Muscle layer of colon (tissue), 2 donors: Measurements from ENCODE around the gene MAP4K3.
A peak's percentile ranks its signal among the peaks of the same experiment; 100 is the strongest.

Source experiments
- H3K27ac ChIP-seq: one replicate; pipeline ENCODE4 v1.7.0; 2013; ENCODE audit warnings: low read depth, mild to moderate bottlenecking, low read length, moderate library complexity
- H3K27me3 ChIP-seq, 2 donors: one replicate each; pipeline ENCODE4 v1.7.0; 2013; ENCODE audit warnings: low read length in 2 of 2, mild to moderate bottlenecking in 2 of 2; ENCODE audit not compliant: insufficient read depth in 2 of 2, control insufficient read depth in 1 of 2
- H3K36me3 ChIP-seq: one replicate; pipeline ENCODE4 v1.7.0; 2013; ENCODE audit warnings: mild to moderate bottlenecking, low read length; ENCODE audit not compliant: insufficient read depth
- H3K4me1 ChIP-seq: one replicate; pipeline ENCODE4 v1.7.0; 2013; ENCODE audit warnings: mild to moderate bottlenecking, low read length; ENCODE audit not compliant: insufficient read depth
- H3K4me3 ChIP-seq, 2 donors: one replicate each; pipeline ENCODE4 v1.7.0; 2013; ENCODE audit warnings: low read length in 2 of 2, low read depth in 1 of 2, mild to moderate bottlenecking in 1 of 2, moderate library complexity in 1 of 2
- H3K9ac ChIP-seq: one replicate; pipeline ENCODE4 v1.7.0; 2013; ENCODE audit warnings: low read length
- H3K9me3 ChIP-seq: one replicate; pipeline ENCODE4 v1.7.0; 2013; ENCODE audit warnings: mild to moderate bottlenecking, low read length
- donor health status: abdominal sarcoma.
- donor health status: Adenocarcinoma of cecum.

Gene MAP4K3

DNA sequence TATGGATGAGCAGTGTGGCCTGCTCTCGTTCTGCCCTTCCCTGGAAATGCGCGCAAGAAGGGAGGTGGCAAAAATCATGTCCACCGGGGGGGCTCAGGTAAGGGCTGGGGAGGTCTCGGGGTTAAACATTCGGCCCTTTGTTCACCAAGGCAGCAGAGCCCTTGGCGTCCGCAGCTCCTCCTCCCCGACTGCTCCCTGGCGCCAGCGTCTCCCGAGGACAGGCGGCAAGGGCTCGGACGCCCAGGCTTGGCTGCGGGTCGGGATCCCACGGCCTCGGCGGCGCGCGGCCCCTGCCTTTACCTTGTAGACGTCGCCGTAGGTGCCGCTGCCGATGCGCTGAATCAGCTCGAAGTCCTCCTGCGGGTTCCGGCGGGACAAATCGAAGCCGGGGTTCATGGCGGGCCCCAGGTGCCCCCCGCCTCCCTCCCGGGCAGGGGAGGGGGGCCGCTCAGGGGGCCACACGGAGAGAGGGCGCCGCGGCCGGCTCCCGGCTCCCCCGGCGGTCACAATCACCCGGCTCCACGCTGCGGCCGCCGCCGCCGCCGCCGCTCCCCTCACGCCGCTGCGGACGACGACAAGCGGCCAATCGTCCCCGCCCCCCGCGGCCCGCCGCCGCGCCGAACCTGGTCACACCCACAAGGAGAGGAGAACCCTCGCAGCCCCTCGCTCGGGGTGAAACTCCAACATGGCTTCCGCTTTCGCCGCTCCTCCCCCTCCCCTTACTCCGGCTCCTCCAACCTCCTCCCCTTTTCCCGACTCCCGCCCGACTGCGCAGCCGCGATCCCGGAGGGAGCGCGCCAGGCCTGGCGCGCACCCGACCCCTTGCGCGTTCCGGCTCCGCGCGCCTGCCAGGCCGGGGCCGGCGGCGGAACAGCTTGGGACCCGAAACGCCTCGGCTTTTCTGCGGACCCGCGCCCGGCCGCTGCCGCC lies at the start of gene MAP4K3:
Gene MAP4K3 (minus strand): TSS at position 694 of the 930 bp plus-strand sequence. CDS start 298 bp downstream, at position 396.
- Histone ChIP-seq H3K27me3 (no peaks in the 10 kb centered on the region), H3K36me3 (no peaks in the 10 kb centered on the region), H3K4me1 (peaks cover 49% of the 10 kb centered on the region)

DNA sequence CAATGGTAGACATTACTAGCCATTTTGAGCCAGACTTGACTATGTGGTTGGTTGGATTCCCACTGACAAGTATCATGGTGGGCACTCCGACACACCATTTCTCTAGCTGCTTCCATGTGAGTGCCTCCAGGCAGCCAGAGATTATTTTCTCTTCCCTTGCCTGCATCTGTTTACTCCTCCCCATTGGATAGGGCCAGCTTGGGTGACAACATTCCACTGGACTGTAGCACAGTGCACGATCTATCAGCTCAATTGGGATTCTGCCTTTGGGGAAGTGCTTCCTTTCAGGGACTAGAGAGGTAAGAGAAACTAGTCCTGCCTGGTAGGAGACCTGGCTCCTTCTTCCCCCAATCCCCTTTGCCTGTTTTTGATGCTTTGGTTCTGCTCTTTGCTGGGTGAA lies 49.0 kb upstream of the MAP4K3 start:
- Histone ChIP-seq H3K9me3 (no peaks in the 10 kb centered on the region), H3K4me1 (peaks cover 10% of the 10 kb centered on the region), H3K4me3 (no peak overlapping the region), H3K36me3 (no peaks in the 10 kb centered on the region), H3K27ac (no peak overlapping the region), H3K27me3 (no peaks in the 10 kb centered on the region), H3K9ac (no peak overlapping the region)

More for the DNA sequence above, at the start of gene MAP4K3:
- H3K27ac ChIP-seq = peak within 1 kb of the TSS; percentile 96
- peak within 1 kb of the TSS; percentile 89 for H3K9ac ChIP-seq
- H3K9me3 ChIP-seq = no peaks in the 10 kb centered on the region
- peak within 1 kb of the TSS; percentile 67 to 98 for H3K4me3 ChIP-seq

GRCh38 chr2:39484620-39485495 lies 47.8 kb upstream of the MAP4K3 start:
- H3K4me1 ChIP-seq = peaks cover 10% of the 10 kb centered on the region
- H3K9me3 ChIP-seq = no peaks in the 10 kb centered on the region
- no peaks in the 10 kb centered on the region for H3K27me3 ChIP-seq
- H3K36me3 ChIP-seq = no peaks in the 10 kb centered on the region
- no peak overlapping the region for H3K9ac ChIP-seq
- no peak overlapping the region for H3K4me3 ChIP-seq
- no peak overlapping the region for H3K27ac ChIP-seq

GRCh38 chr2:39484206-39484605 lies 47.1 kb upstream of the MAP4K3 start:
- Histone ChIP-seq H3K4me3 (no peak overlapping the region), H3K9me3 (no peaks in the 10 kb centered on the region), H3K9ac (no peak overlapping the region), H3K27ac (no peak overlapping the region), H3K27me3 (no peaks in the 10 kb centered on the region), H3K4me1 (peaks cover 10% of the 10 kb centered on the region), H3K36me3 (no peaks in the 10 kb centered on the region)

- no peaks in the 10 kb centered on the region for H3K27me3 ChIP-seq
- no peaks in the 10 kb centered on the region for H3K9me3 ChIP-seq
- no peak overlapping the region for H3K9ac ChIP-seq
- no peaks in the 10 kb centered on the region for H3K36me3 ChIP-seq
- H3K4me1 ChIP-seq = peaks cover 10% of the 10 kb centered on the region
- H3K4me3 ChIP-seq = no peak overlapping the region
- H3K27ac ChIP-seq = no peak overlapping the region
Measured at GRCh38 chr2:39483534-39483933, 46.4 kb upstream of the MAP4K3 start.

GRCh38 chr2:39481611-39482010 lies 44.5 kb upstream of the MAP4K3 start:
- Histone ChIP-seq H3K9me3 (no peaks in the 10 kb centered on the region), H3K27me3 (no peaks in the 10 kb centered on the region), H3K27ac (no peak overlapping the region), H3K9ac (no peak overlapping the region), H3K4me3 (no peak overlapping the region), H3K36me3 (no peaks in the 10 kb centered on the region), H3K4me1 (peaks cover 10% of the 10 kb centered on the region)

DNA sequence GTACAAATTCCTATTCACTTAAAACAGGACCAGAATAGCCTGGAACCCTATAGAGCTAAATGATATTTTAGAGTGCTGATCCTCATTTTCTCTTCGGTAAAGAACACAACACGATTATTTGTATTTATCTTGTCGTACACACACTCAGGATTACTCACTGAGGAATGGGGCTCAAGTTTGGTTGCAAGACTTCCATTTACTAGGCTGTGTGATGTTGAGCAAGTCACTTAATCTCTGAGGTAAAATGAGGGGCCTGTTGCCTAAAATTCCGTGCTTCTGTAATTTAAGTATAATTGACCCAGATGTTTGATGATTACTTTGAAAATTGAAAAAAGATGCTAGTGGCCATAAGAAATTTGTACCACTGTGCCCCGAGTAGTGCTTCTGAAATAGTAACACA lies 42.6 kb upstream of the MAP4K3 start:
- H3K4me3 ChIP-seq = no peak overlapping the region
- no peaks in the 10 kb centered on the region for H3K36me3 ChIP-seq
- no peak overlapping the region for H3K9ac ChIP-seq
- H3K4me1 ChIP-seq = peaks cover 6% of the 10 kb centered on the region
- no peaks in the 10 kb centered on the region for H3K27me3 ChIP-seq
- H3K9me3 ChIP-seq = no peaks in the 10 kb centered on the region
- no peak overlapping the region for H3K27ac ChIP-seq

GRCh38 chr2:39479053-39479670 lies 42.1 kb upstream of the MAP4K3 start:
- Histone ChIP-seq H3K36me3 (no peaks in the 10 kb centered on the region), H3K4me1 (peaks cover under 1% of the 10 kb centered on the region), H3K27ac (no peak overlapping the region), H3K9ac (no peak overlapping the region), H3K9me3 (no peaks in the 10 kb centered on the region), H3K27me3 (no peaks in the 10 kb centered on the region), H3K4me3 (no peak overlapping the region)

- no peak overlapping the region for H3K9ac ChIP-seq
- no peak overlapping the region for H3K4me3 ChIP-seq
- no peaks in the 10 kb centered on the region for H3K4me1 ChIP-seq
- no peak overlapping the region for H3K27ac ChIP-seq
- H3K9me3 ChIP-seq = no peaks in the 10 kb centered on the region
- no peaks in the 10 kb centered on the region for H3K27me3 ChIP-seq
- no peaks in the 10 kb centered on the region for H3K36me3 ChIP-seq
Measured at GRCh38 chr2:39476524-39476923, 39.4 kb upstream of the MAP4K3 start.

GRCh38 chr2:39475006-39475405 lies 37.9 kb upstream of the MAP4K3 start:
- Histone ChIP-seq H3K4me3 (no peak overlapping the region), H3K36me3 (no peaks in the 10 kb centered on the region), H3K27me3 (no peaks in the 10 kb centered on the region), H3K9ac (no peak overlapping the region), H3K9me3 (no peaks in the 10 kb centered on the region), H3K27ac (no peak overlapping the region), H3K4me1 (peaks cover 4% of the 10 kb centered on the region)

DNA sequence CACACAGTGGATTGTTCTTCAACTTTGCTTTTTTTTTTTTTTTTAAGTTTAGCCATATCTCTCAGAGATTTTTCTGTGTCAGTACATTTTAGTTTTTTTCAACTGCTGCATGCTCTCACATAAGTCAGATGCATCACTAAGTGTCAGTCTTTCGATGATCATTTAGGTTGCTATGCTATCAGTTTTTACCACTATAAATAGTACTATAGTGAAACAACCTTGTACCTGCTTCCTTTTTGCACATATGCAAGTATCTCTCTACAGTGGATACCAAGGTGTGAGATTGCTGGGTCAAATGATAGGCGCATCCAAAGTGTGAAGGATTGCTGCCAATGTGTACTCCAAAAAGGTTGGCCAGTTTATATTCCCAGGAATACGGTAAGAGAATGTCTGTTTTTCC lies 33.5 kb upstream of the MAP4K3 start:
- Histone ChIP-seq H3K9ac (no peak overlapping the region), H3K4me1 (peaks cover 31% of the 10 kb centered on the region), H3K9me3 (no peaks in the 10 kb centered on the region), H3K4me3 (no peak overlapping the region), H3K27me3 (no peaks in the 10 kb centered on the region), H3K27ac (no peak overlapping the region), H3K36me3 (no peaks in the 10 kb centered on the region)
